ENCODE data around the gene TRNAU1AP.

- TF ChIP-seq TARDBP (IDR thresholded peaks at IDR 0.05), result no peak
- no peak for TF ChIP-seq FOXM1 (IDR thresholded peaks at IDR 0.05; ENCODE audit: borderline replicate concordance)
- TF ChIP-seq BHLHE40 (IDR thresholded peaks at IDR 0.05; ENCODE audit: borderline replicate concordance), result no peak
- no peak for TF ChIP-seq SP1 (IDR thresholded peaks at IDR 0.05)
- TF ChIP-seq ELF4 (IDR thresholded peaks at IDR 0.05), result no peak
- TF ChIP-seq HDGF (IDR thresholded peaks at IDR 0.05; ENCODE audit: borderline replicate concordance), result no peak
- TF ChIP-seq PKNOX1 (IDR thresholded peaks at IDR 0.05), result no peak
- TF ChIP-seq SUZ12 (IDR thresholded peaks at IDR 0.05), result no peak
- no peak for TF ChIP-seq FOXA1 (IDR thresholded peaks at IDR 0.05)
Measured at GRCh38 chr1:28521502-28522164, 31.3 kb upstream of the TRNAU1AP start.
